HCT116 (cell line): ENCODE measurements around the gene ADGRB3. TPM values are rescaled to one million over a fixed set of nuclear protein-coding genes. Genes with fewer than 3 reads are reported as not detected.

Experiments used
- ATAC-seq: fragments of 200-7000 bp; cut with Tn5 transposase; 2 replicates; pipeline ENCODE4 v1.9.1; 2020; ENCODE audit warnings: mild to moderate bottlenecking, moderate library complexity
- BruUV-seq: library from RNA; stranded (reverse); fragments of 400-500 nt; replicated peaks from 2 replicates; lab custom pipeline; 2021; lab: Mats Ljungman, UMichigan
- CTCF ChIA-PET: fragments of 300-600 bp; sonication (Branson Sonifier 250); formaldehyde crosslinking; loops from one replicate; lab custom pipeline; 2021; ENCODE audit warnings: antibody characterized with exemption; lab: Charles Lee
- POLR2A ChIA-PET: fragments of 300-600, 350-600 bp; sonication (Branson Sonifier 250); formaldehyde crosslinking; loops from one replicate; lab custom pipeline; 2021; ENCODE audit warnings: antibody characterized with exemption; lab: Charles Lee
- RAD21 ChIA-PET, 2 experiments: fragments of 300-600 bp; sonication (Branson Sonifier 250); formaldehyde crosslinking; loops; one replicate each; lab custom pipeline; 2023; ENCODE audit warnings: low total read pairs in 2 of 2; ENCODE audit not compliant: uncharacterized antibody in 2 of 2, unreplicated experiment in 2 of 2, low non-redundant PET in 1 of 2; lab: Charles Lee
- DNase-seq: peaks from one replicate; pipeline ENCODE4 v3.0.0-alpha.2; 2010; ENCODE audit warnings: low read depth, low spot score
- H2AFZ ChIP-seq: fragments of 200-600 bp; shearing (Covaris generic), sonication (generic); 2 replicates; pipeline ENCODE4 v1.6.1; 2017; ENCODE audit warnings: low read depth, mixed run types, mixed read lengths, antibody characterized with exemption, low read length; ENCODE audit not compliant: poor library complexity, severe bottlenecking
- H3K27ac ChIP-seq: 2 replicates; pipeline ENCODE4 v1.5.1; 2012; ENCODE audit warnings: low read depth, low read length
- H3K27me3 ChIP-seq: fragments of 200-600 bp; sonication (generic); 2 replicates; pipeline ENCODE4 v1.6.1; 2016; ENCODE audit warnings: mixed run types, low read length, mixed read lengths; ENCODE audit not compliant: insufficient read depth
- H3K36me3 ChIP-seq, 2 experiments: fragments of 200-500 bp in 1 of 2; fragments of 200-600 bp in 1 of 2; sonication (Bioruptor generic) in 1 of 2; sonication (generic) in 1 of 2; 2 replicates each; pipeline versions ENCODE4 v1.5.1 to v1.6.1; 2014 to 2016; ENCODE audit warnings: low read length in 2 of 2, inconsistent platforms in 1 of 2, mixed read lengths in 1 of 2, mixed run types in 1 of 2; ENCODE audit not compliant: insufficient read depth in 2 of 2, control insufficient read depth in 1 of 2
- H3K4me1 ChIP-seq, 2 experiments: fragments of 200-600 bp in 1 of 2; sonication (generic) in 1 of 2; 2 replicates each; pipeline versions ENCODE4 v1.5.1 to v1.6.1; 2012 to 2017; ENCODE audit warnings: low read length in 2 of 2, inconsistent platforms in 1 of 2, mild to moderate bottlenecking in 1 of 2, mixed read lengths in 1 of 2, mixed run types in 1 of 2, moderate library complexity in 1 of 2; ENCODE audit not compliant: insufficient read depth in 2 of 2, control insufficient read depth in 1 of 2
- H3K4me2 ChIP-seq: fragments of 200-600 bp; sonication (generic); 2 replicates; pipeline ENCODE4 v1.6.1; 2017; ENCODE audit warnings: mixed run types, low read length, mixed read lengths
- H3K4me3 ChIP-seq, 2 experiments: fragments of 200-600 bp in 1 of 2; sonication (generic) in 1 of 2; replicated peaks in 1 of 2; 2 replicates each; pipeline ENCODE4 v1.5.1; 2011 to 2016; ENCODE audit warnings: low read length in 2 of 2, control low read depth in 1 of 2, low read depth in 1 of 2, mild to moderate bottlenecking in 1 of 2, mixed read lengths in 1 of 2, mixed run types in 1 of 2
- H3K79me2 ChIP-seq: fragments of 200-600 bp; sonication (generic); 2 replicates; pipeline ENCODE4 v1.6.1; 2017; ENCODE audit warnings: mild to moderate bottlenecking, mixed run types, low read length, moderate library complexity, mixed read lengths; ENCODE audit not compliant: insufficient read depth
- H3K9ac ChIP-seq: fragments of 200-600 bp; sonication (generic); 2 replicates; pipeline ENCODE4 v1.6.1; 2016; ENCODE audit warnings: low read length, mixed read lengths
- H3K9me2 ChIP-seq: fragments of 200-600 bp; sonication (generic), shearing (Covaris generic); 2 replicates; pipeline ENCODE4 v1.6.1; 2017; ENCODE audit warnings: mixed run types, mild to moderate bottlenecking, moderate library complexity; ENCODE audit not compliant: insufficient read depth
- H3K9me3 ChIP-seq, 2 experiments: fragments of 200-500 bp in 1 of 2; fragments of 200-600 bp in 1 of 2; sonication (Bioruptor generic) in 1 of 2; sonication (generic) in 1 of 2; 2 replicates each; pipeline ENCODE4 v1.6.1; 2014 to 2017; ENCODE audit warnings: low read length in 2 of 2, mixed read lengths in 2 of 2, inconsistent platforms in 1 of 2, low read depth in 1 of 2, mild to moderate bottlenecking in 1 of 2, mixed run types in 1 of 2, moderate library complexity in 1 of 2; ENCODE audit not compliant: control insufficient read depth in 1 of 2, insufficient read depth in 1 of 2
- H4K20me1 ChIP-seq: fragments of 200-600 bp; sonication (generic), shearing (Covaris generic); 2 replicates; pipeline ENCODE4 v1.6.1; 2017; ENCODE audit warnings: mixed run types, mild to moderate bottlenecking, moderate library complexity; ENCODE audit not compliant: insufficient read depth
- ATF3 ChIP-seq: IDR thresholded peaks from 2 replicates; pipeline ENCODE4 v1.6.1; 2012
- CEBPB ChIP-seq: IDR thresholded peaks from 2 replicates; pipeline ENCODE4 v1.6.1; 2012; ENCODE audit warnings: low read depth
- EGR1 ChIP-seq: IDR thresholded peaks from 2 replicates; pipeline ENCODE4 v1.6.1; 2012; ENCODE audit warnings: low read depth
- ELF1 ChIP-seq: IDR thresholded peaks from 2 replicates; pipeline ENCODE4 v1.6.1; 2012; ENCODE audit warnings: low read depth, borderline replicate concordance
- EZH2 ChIP-seq: fragments of 200-600 bp; sonication (generic); IDR thresholded peaks from 2 replicates; pipeline ENCODE4 v1.6.1; 2017; ENCODE audit warnings: antibody characterized with exemption, mixed run types
- EZH2phosphoT487 ChIP-seq: fragments of 200-600 bp; IDR thresholded peaks from 2 replicates; pipeline ENCODE4 v1.6.1; 2018; ENCODE audit warnings: antibody characterized with exemption, borderline replicate concordance
- JUND ChIP-seq: IDR thresholded peaks from 2 replicates; pipeline ENCODE4 v1.6.1; 2012
- MAX ChIP-seq: IDR thresholded peaks from 2 replicates; pipeline ENCODE4 v1.6.1; 2012
- POLR2A ChIP-seq: IDR thresholded peaks from 2 replicates; pipeline ENCODE4 v1.7.0; 2011; ENCODE audit warnings: borderline replicate concordance; ENCODE audit not compliant: insufficient read depth, insufficient read length; ENCODE audit errors: extremely low read depth
- POLR2AphosphoS5 ChIP-seq: IDR thresholded peaks from 2 replicates; pipeline ENCODE4 v1.6.1; 2011; ENCODE audit warnings: mild to moderate bottlenecking, low read depth, low read length, moderate library complexity
- RAD21 ChIP-seq: IDR thresholded peaks from 2 replicates; pipeline ENCODE4 v1.6.1; 2012; ENCODE audit warnings: low read depth, mild to moderate bottlenecking
- REST ChIP-seq: IDR thresholded peaks from 2 replicates; pipeline ENCODE4 v1.6.1; 2012; ENCODE audit warnings: low read depth
- SIN3A ChIP-seq: IDR thresholded peaks from 2 replicates; pipeline ENCODE4 v1.6.1; 2012; ENCODE audit warnings: low read depth
- SP1 ChIP-seq: IDR thresholded peaks from 2 replicates; pipeline ENCODE4 v1.6.1; 2012; ENCODE audit warnings: low read depth
- YY1 ChIP-seq: IDR thresholded peaks from 2 replicates; pipeline ENCODE4 v1.6.1; 2011; ENCODE audit warnings: low read length, low read depth, moderate library complexity, mild to moderate bottlenecking; ENCODE audit not compliant: insufficient replicate concordance; ENCODE audit errors: extremely low read depth
- ZBTB33 ChIP-seq: IDR thresholded peaks from 2 replicates; pipeline ENCODE4 v1.6.1; 2011; ENCODE audit warnings: mild to moderate bottlenecking, low read length, moderate library complexity; ENCODE audit not compliant: insufficient replicate concordance; ENCODE audit errors: extremely low read depth
- ZNF274 ChIP-seq: fragments of 200-500 bp; sonication (Bioruptor generic); IDR thresholded peaks from 2 replicates; pipeline ENCODE4 v1.6.1; 2014; ENCODE audit warnings: mild to moderate bottlenecking, low read depth, low read length, inconsistent platforms
- intact Hi-C: fragments of 100-400 bp; cut with micrococcal nuclease; formaldehyde crosslinking; loops from 2 replicates; pipeline ENCODE4 v1.10.0; 2022
- total RNA-seq: library from RNA; stranded (reverse); gene quantifications from one replicate; pipeline ENCODE4 v1.2.1, GENCODE V29; 2021; ENCODE audit not compliant: unreplicated experiment

The ADGRB3 gene
- total RNA-seq, 1 experiment from 2014 or later: not detected

GRCh38 chr6:69314001-69314400 lies 678.9 kb downstream of the ADGRB3 start (continued):
- no peak for TF ChIP-seq REST
- TF ChIP-seq SIN3A: no peak
- no peak for TF ChIP-seq JUND
- TF ChIP-seq POLR2AphosphoS5: no peak
- no peak for TF ChIP-seq YY1
- TF ChIP-seq EZH2: no peak

GRCh38 chr6:69314531-69314930 lies 679.4 kb downstream of the ADGRB3 start:
- POLR2A ChIA-PET: no interaction called here
- H3K4me3 ChIP-seq: no peak overlapping the region
- TF ChIP-seq POLR2A (no peak), EGR1 (no peak), ATF3 (no peak), POLR2AphosphoS5 (no peak), EZH2 (no peak), RAD21 (no peak), ZBTB33 (no peak), SP1 (no peak), CEBPB (no peak), ZNF274 (no peak), EZH2phosphoT487 (no peak), YY1 (no peak), SIN3A (no peak), ELF1 (no peak), JUND (no peak), MAX (no peak)

More at GRCh38 chr6:69314531-69314930, 679.4 kb downstream of the ADGRB3 start:
- no peaks in the 10 kb centered on the region for H3K4me1 ChIP-seq
- no peaks in the 10 kb centered on the region for H3K27me3 ChIP-seq
- ChIA-PET RAD21 (no interaction called here), CTCF (no interaction called here)
- no TSS peak for BruUV-seq
- H4K20me1 ChIP-seq: no peaks in the 10 kb centered on the region
- ATAC-seq (no peak), DNase-seq (no peak)
- H2AFZ ChIP-seq: no peak overlapping the region
- peaks cover 3 to 19% of the 10 kb centered on the region in 2 experiments; a peak in 2 of 4 replicates for H3K9me3 ChIP-seq
- no peak overlapping the region for H3K9ac ChIP-seq
- H3K79me2 ChIP-seq: no peaks in the 10 kb centered on the region
- H3K4me2 ChIP-seq: no peak overlapping the region
- H3K36me3 ChIP-seq: no peaks in the 10 kb centered on the region
- no peak overlapping the region for H3K27ac ChIP-seq
- intact Hi-C loops: no loop called here
- no peaks in the 10 kb centered on the region for H3K9me2 ChIP-seq
